H54 (cell line): Measurements from ENCODE around the gene HHAT.
"Not testable (repeated sequence)": the region's sequence is repeated elsewhere in the genome, so short reads cannot be mapped to it uniquely, and the experiment has no call there.

ENCODE experiments used
- DNase-seq: peaks from one replicate; pipeline ENCODE4 v3.0.0; 2011; ENCODE audit warnings: low spot score, mixed read lengths; ENCODE audit not compliant: insufficient read length
- FAIRE-seq: peaks from 3 replicates; lab custom pipeline; 2011; peaks lifted over from hg19 to GRCh38; lab: Jason Lieb, UNC
- POLR2A ChIP-seq: IDR thresholded peaks from 2 replicates; pipeline ENCODE4 v1.6.1; 2011; ENCODE audit warnings: low read depth, mild to moderate bottlenecking, low read length

Gene HHAT

DNA sequence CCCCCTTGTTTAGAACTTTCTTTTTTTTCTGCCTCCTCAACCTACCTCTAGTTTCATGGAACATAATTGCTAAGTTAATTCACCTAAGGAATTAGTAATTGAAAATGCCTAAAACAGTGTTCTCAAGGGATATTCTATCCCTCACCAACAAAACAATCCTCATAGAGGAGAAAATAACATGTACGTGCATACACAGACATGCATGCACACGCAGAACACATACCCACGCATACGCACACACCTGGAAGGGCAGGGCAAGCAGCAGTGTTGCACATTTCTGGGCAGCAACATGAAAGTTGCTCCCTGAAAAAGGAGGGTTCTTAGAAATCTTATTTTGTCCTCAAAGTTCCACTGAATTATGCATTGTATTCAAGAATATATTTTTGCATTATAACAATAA lies 76.6 kb downstream of the HHAT start:
- no peak for TF ChIP-seq POLR2A
- DNase-seq = no peak
- FAIRE-seq = no peak

DNA sequence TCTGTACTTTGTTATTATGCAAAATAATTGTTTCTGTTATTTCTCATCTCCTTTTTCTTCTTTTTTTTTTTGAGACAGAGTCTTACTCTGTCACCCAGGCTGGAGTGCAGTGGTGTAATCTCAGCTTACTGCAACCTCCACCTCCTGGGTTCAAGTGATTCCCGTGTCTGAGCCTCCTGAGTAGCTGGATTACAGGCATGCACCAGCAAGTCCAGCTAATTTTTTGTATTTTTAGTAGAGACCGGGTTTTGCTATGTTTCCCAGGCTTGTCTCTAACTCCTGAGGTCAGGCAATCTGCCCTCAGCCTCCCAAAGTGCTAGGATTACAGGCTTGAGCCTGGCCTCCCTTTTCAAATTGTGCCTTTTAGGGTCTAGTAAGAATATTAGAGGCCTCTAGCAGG lies 77.6 kb downstream of the HHAT start:
- DNase-seq, FAIRE-seq: not testable (repeated sequence)

DNA sequence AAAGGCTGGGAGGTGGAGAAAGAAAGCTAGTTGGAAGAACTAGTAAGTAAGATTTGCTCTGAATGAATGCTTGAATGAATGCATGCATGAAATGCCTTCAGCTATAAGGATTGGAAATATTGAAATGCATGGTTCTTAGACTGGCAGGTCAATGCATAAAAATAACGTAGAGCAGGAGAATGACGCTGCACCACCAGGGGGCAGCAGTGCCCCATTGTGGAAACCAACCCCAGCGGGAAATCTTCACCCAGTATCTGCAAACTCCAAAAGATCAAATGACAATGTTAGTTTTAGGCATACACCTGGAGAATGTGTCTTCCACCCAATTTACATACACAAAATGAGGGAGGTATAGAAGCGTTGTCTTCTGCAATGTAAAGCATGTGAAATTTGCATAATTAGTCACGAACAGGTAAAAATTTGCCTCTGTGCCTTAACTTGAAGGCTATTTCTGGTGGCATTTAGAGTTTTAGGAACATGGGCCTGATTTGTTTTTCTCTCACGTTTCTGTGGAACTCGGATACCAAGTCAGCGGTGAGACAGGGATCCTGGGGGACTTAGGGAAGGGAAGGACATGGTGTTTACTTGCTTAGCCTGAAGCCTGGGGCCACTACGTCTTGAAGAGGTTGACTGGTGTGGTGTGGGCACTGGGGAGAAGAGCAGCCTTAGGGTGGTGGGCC lies 78.6 kb downstream of the HHAT start:
- DNase-seq = peak; percentile 42
- no peak for TF ChIP-seq POLR2A
- FAIRE-seq = peak; percentile 64

DNA sequence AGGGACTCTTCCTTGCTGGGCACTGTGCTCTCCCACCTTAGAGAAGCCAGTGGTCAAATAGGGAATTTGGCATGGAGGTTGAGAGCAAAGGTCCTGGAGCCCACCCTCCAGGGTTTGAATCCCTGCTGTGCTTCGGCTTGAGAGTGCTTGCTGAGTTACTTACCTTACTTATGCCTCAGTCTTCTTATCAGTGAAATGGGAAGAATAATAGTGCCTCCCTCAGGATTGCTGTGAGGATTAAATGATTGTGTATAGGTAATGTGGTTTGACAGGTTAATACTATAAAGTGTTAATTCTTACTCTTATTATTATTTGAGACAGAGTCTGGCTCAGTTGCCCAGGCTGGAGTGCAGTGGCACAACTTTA lies 79.2 kb downstream of the HHAT start:
- TF ChIP-seq POLR2A = no peak
- no peak for FAIRE-seq
- no peak for DNase-seq

DNA sequence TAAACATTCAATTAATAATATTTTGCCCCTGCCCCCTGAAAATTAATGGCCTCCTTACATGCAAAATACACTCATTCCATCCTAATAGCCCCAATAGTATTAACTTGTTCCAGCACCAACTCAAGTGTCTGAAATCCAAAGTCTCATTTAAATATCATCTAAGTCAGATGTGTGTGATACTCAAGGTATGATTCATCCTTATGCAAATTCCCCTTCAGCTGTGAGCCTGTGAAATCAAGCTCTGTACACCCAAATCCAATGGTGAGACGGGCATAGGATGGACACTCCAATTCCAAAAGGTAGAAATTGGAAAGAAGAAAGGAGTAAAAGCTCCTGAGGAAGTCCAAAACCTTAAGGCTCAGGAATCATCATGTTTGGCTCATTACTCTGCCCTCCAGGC lies 83.5 kb downstream of the HHAT start:
- FAIRE-seq = no peak
- no peak for TF ChIP-seq POLR2A
- no peak for DNase-seq

DNA sequence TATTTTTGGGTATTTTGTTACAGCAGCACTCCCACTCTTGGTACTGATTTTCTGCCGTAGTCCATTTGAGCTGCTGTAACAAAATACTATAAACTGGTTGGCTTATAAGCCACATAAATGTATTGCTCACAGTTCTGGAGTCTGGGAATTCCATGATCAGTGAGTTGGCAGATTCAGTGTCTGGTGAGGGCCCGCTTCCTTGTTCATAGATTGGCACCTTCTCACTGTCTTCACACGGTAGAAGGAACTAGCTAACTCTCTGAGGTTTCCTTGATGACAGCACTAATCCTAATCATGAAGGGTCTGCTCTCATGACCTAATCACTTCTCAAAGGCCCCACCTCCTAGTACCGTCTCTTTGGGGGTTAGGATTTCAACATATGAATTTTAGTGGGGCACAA lies 85.2 kb downstream of the HHAT start:
- no peak for DNase-seq
- FAIRE-seq = no peak
- no peak for TF ChIP-seq POLR2A

DNA sequence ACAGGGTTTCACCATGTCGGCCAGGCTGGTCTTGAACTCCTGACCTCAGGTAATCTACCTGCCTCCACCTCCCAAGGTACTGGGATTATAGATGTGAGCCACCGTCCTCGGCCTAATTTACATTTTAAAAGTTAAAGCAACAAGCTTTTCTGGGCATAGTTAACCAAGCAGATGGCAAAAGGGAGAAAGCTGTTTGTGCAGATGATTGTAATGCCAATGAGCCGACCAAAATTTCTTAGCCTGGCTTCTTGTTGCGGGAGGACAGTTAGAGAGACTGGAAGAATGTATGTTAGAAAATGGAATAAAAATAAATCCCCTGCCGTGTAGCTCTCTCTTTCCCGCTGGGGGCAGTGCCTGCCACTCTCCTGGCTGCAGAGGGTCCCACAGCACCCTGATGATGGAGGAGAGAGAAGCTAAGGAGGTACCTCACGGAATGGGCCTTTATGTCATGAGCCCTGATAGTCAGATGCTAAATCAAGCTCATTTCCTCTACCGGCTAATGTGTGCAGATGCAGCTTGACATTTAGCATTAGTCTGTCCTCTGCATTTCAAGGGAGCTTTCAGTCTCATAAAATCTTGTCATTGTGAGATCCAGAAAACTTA lies 87.2 kb downstream of the HHAT start:
- no peak for FAIRE-seq
- TF ChIP-seq POLR2A = no peak
- no peak for DNase-seq

DNA sequence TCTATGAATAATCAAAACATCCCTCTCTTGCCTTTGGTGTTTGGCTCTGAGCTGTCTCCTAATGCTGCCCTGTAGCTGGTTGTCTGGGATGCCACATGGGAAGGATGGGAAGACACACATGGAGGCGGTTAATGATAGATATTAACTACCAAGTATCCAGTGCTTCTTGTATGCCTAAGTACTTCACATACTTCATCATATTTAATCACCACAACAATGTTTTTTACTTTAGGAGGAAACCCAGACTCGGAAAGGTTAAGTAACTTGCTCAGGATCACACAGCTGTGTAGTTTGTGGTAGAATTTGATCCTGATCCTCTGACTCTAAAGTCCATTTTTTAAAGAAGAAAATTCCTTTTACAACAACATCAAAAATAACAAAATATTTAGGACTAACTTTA lies 88.0 kb downstream of the HHAT start:
- no peak for TF ChIP-seq POLR2A
- DNase-seq (no peak), FAIRE-seq (no peak)

DNA sequence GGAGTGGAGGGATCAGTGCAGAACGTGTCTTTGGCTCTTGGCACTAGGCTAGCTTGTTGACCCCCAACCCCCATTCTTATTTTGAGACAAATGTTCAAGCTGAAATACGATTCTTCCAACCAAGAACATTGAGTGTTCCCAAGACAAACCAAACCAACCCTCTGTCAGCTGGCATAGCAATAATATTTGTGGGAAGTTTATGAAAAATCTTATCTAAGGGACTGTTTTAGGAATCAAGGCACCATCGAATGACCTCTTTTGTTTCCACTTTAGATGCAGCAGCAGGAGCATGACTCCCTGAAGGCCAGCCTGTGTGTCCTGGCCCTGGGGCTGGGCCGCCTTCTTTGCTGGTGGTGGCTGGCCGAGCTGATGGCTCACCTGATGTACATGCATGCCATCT lies 89.2 kb downstream of the HHAT start:
- DNase-seq (no peak), FAIRE-seq (no peak)
- no peak for TF ChIP-seq POLR2A

DNA sequence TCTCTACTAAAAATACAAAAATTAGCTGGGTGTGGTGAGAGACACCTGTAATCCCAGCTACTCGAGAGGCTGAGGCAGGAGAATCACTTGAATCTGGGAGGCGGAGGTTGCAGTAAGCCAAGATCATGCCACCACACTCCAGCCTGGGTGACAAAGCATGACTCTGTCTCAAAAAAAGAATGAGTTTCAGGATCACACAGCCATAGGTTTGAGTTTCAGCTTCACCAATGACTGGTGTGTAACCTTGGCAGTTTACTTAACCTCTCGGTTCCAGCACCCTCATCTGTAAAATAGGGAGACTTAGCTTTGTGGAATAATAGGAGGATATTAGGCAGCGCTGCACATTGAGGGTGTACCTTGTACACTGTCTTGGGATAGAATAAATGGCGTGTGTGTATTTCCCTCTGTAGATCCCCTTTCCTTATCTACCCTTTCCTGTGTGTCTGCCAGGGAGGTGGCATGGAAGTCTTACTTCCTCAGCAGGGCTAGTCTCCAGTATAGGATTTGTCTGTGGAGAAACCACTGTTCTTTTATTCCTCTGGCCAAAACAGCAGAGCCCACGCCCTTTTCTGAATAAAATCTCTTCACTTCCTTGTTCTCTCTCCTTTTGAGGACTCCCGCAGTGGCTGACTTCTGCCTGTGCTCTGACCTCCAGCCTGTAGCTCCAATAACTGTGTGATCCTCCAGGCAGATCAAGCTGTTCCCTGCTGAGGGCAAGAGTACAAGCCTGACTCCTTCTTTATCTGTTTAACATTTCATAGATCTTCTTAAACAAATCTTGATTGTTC lies 90.4 kb downstream of the HHAT start:
- no peak for FAIRE-seq
- no peak for DNase-seq
- TF ChIP-seq POLR2A = no peak

DNA sequence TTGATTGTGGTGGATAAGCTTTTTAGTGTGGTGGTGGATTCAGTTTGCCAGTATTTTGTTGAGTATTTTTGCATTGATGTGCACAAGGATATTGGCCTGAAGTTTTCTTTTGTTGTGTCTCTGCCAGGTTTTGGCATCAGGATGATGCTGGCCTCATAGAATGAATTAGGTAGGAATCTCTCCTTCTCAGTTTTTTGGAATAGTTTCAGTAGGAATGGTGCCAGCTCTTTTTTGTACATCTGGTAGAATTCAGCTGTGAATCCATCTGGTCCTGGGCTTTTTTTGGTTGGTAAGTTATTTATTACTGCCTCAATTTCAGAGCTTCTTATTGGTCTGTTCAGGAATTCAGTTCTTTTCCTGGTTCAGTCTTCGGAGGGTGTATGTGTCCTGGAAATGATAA lies 98.0 kb downstream of the HHAT start:
- peak; percentile 36 for FAIRE-seq
- DNase-seq = not testable (repeated sequence)

DNA sequence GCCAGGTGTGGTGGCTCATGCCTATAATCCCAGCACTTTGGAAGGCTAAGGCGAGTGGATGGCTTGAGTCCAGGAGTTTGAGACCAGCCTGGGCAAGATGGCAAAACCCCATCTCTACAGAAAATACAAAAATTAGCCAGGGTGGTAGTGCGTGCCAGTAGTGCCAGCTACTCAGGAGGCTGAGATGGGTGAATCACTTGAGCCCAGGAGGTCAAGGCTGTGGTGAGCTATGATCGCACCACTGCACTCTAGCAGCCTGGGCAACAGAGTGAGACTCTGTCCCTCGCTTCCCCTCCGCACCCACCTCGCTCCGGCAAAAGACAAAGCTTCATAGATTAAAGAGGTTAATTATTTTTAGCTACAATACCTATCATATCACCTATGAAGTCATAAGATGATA lies 100.0 kb downstream of the HHAT start:
- FAIRE-seq (no peak), DNase-seq (no peak)
- no peak for TF ChIP-seq POLR2A

DNA sequence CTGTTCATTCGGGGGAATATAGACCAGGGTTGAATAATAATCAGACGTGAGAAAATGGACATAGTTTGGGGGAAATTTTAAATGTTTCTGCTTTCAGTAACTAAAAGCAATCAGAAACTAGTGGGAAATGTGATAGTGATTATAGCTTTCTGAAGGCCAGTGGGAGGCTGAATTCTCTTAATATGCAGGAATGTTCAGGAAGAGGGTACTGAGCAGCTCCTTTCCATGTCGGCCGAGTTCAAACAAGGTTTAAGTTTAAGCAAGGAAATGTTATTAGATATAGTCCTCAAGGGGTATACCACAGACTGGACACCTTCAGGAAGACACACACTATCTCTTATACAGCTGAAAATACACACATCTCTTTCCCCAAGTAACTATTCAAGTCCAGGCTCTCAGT lies 105.5 kb downstream of the HHAT start:
- TF ChIP-seq POLR2A = no peak
- no peak for FAIRE-seq
- no peak for DNase-seq

DNA sequence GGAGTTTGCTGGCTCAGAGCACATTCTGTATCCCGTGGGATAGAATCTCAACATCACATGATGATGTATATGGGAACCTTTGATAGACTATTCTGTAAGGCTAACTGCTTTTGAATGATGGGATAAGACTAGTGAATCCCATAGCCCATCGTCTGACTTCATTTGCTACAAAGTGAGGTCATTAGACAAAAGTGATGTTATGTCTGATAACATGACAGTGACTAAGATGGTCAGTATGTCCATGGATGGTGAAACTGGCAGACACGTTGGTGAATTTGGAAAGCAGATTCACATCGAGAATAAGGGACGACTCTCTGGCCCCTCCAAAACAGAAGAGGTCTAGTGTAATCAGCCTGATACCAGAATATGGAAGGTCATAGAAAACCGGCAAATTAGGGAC lies 108.4 kb downstream of the HHAT start:
- no peak for TF ChIP-seq POLR2A
- no peak for DNase-seq
- FAIRE-seq = no peak

DNA sequence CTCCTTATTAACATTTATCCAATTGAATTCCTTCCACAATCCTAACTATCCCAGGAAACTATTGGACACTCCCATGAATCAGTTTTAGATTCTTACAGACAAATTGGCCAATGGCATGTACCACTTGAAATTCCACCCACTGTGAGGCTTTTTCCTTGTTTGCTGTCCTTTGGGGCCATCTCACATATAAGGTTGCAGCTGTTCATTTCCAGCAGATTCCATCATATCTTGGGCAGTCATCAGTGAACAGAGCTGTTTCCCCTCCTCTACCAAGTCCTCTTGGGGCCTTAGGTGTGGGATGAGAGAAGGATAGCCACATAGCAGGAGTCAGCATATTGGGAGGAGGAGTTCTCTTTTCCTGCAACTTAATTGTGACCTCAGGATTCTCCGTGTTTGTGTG lies 109.1 kb downstream of the HHAT start:
- TF ChIP-seq POLR2A = no peak
- DNase-seq = no peak
- FAIRE-seq = no peak
